Measurements from ENCODE around the gene TAOK1.
"Not testable (repeated sequence)": the region's sequence is repeated elsewhere in the genome, so short reads cannot be mapped to it uniquely, and the experiment has no call there.

Gene TAOK1

DNA sequence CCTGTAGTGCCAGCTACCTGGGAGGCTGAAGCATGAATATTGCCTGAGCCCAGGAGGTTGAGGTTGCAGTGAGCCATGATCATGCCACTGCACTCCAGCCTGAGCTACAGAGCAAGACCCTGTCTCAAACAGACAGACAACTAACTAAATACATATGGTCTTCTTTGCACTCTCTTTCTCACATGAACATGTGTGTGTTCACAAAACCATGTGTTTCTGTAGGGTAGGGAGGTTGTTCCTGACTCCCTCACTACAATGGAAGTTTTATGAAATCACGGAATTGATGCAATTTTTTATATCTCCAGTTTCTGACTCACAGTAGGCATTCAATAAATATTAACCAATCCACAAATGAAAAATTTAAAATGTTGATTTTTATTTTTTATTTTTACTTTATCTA, 128.2 kb downstream of the TAOK1 start:
- Mint-ChIP-seq H3K9me3 (ENCODE audit: low read depth) (no peaks in the 10 kb centered on the region), H3K27me3 (no peaks in the 10 kb centered on the region), H3K4me1 (ENCODE audit: low read depth) (no peaks in the 10 kb centered on the region), H3K27ac (no peak overlapping the region), H3K4me3 (no peak overlapping the region), H3K36me3 (peaks cover 6% of the 10 kb centered on the region)

DNA sequence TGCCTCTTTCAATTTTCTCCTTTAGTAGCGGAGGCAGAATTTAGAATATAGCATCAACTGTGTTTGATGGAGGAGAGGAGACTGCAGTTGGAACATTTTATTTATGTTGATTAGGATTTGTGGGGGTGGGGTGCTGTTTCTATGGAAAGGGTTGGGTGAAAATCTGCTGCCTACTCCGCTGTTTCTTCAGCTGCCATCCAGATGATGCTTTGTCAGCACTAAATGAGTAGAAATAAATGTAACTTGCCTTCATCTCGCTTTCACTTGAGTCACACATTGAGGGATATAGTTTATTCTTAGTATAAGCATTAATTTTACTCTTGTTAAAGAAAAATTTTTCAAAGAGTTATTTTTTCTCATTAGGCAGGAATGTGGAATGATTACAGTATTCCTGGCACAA, 134.5 kb downstream of the TAOK1 start:
- Mint-ChIP-seq H3K9me3 (ENCODE audit: low read depth) (no peaks in the 10 kb centered on the region), H3K27me3 (no peaks in the 10 kb centered on the region), H3K4me3 (no peak overlapping the region), H3K36me3 (peaks cover 3% of the 10 kb centered on the region), H3K27ac (no peak overlapping the region), H3K4me1 (ENCODE audit: low read depth) (no peaks in the 10 kb centered on the region)

DNA sequence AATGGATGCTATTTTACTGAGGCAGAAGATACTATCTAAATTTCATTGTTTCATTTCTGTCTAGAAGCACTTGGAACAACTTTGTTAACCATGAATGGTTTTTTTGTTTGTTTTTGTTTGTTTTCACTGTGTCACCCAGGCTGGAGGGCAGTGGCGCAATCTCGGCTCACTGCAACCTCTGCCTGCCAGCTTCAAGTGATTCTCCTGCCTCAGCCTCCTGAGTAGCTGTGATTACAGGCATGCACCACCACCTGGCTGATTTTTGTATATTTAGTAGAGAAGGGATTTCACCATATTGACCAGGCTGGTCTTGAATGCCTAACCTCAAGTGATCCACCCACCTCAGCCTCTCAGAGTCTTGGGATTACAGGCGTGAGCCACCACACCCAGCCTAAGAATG, 136.2 kb downstream of the TAOK1 start:
- no peaks in the 10 kb centered on the region for H3K4me1 Mint-ChIP-seq (ENCODE audit: low read depth)
- no peaks in the 10 kb centered on the region for H3K9me3 Mint-ChIP-seq (ENCODE audit: low read depth)
- H3K4me3 Mint-ChIP-seq = no peak overlapping the region
- H3K27ac Mint-ChIP-seq = no peak overlapping the region
- peaks cover 3% of the 10 kb centered on the region for H3K36me3 Mint-ChIP-seq
- no peaks in the 10 kb centered on the region for H3K27me3 Mint-ChIP-seq

DNA sequence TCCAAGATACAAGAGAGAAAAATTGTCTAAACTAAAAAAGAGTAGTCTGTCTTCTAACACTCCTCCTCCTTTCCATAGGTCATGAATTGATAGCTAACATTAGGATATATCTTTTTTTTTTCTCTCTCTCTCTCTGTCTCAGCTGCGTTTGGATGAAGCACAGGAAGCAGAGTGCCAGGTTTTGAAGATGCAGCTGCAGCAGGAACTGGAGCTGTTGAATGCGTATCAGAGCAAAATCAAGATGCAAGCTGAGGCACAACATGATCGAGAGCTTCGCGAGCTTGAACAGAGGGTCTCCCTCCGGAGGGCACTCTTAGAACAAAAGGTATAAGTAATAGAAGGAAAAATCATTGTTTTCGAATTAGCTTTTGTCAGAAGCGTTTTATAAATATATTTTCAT, 143.8 kb downstream of the TAOK1 start:
- no peaks in the 10 kb centered on the region for H3K4me1 Mint-ChIP-seq (ENCODE audit: low read depth)
- no peaks in the 10 kb centered on the region for H3K9me3 Mint-ChIP-seq (ENCODE audit: low read depth)
- H3K36me3 Mint-ChIP-seq = peaks cover 6% of the 10 kb centered on the region
- H3K27ac Mint-ChIP-seq = no peak overlapping the region
- H3K4me3 Mint-ChIP-seq = no peak overlapping the region
- no peaks in the 10 kb centered on the region for H3K27me3 Mint-ChIP-seq

DNA sequence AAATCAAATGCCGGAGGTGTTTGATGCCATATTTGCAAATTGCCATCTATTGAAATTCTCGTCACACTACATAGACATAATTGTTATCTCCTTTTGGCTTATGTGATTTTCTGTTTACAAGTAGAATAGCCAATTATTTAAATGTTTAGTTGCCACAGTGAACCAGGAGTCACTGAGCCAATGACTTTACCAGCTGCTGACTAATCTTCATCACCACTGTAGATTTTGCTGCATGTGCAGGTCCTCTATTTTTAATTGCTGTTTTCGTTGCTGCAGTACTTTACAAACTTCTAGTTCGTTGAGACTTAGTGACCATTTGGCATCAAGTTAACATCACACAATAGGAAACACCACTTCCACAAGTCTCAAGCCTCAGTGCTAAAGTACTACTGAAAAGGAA, 153.9 kb downstream of the TAOK1 start:
- Mint-ChIP-seq H3K9me3 (ENCODE audit: low read depth) (no peaks in the 10 kb centered on the region), H3K4me1 (ENCODE audit: low read depth) (peaks cover 1% of the 10 kb centered on the region), H3K27me3 (no peaks in the 10 kb centered on the region), H3K36me3 (peaks cover 6% of the 10 kb centered on the region), H3K27ac (no peak overlapping the region), H3K4me3 (no peak overlapping the region)

DNA sequence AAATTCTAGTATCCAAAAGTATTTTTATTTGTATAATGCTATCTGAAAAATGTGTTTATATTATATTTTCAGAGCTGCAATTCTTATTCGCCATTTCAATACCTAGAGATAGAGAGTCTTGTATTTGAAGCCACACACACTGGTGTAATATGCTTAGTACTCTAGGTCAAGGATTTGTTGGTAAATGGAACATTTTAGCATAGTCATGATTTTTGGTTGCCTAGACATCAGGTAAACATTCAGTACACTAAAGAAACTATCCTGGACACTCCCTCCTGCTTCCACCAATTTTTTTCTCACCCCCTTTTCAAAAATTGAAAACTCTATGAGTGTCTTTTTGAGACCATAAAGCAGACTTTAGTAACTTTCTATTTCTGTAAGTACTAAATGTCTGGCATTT, 155.9 kb downstream of the TAOK1 start:
- Mint-ChIP-seq H3K4me3 (no peak overlapping the region), H3K4me1 (ENCODE audit: low read depth) (peaks cover 1% of the 10 kb centered on the region), H3K27ac (no peak overlapping the region), H3K36me3 (peaks cover 4% of the 10 kb centered on the region), H3K27me3 (no peaks in the 10 kb centered on the region), H3K9me3 (ENCODE audit: low read depth) (no peaks in the 10 kb centered on the region)

DNA sequence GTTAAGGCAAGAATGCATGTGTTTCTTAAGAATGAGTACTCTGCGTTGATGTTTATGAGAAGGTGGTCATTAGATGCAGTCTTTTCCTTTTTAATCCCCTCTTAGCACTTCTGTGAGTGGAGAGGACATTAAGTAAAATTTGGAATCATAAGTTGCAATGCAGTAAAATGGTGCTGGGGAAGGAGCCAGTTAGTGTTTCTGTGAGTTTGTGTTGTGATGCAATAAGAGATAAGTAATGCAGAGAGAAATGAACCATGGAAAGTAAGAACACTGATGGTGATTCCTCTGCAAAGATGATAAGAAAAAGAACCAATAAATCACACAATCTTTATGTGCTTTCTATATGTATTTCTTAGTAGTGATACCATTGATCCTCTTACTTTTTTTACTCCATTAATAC, 156.7 kb downstream of the TAOK1 start:
- Mint-ChIP-seq H3K4me1 (ENCODE audit: low read depth) (peaks cover 1% of the 10 kb centered on the region), H3K4me3 (no peak overlapping the region), H3K27me3 (no peaks in the 10 kb centered on the region), H3K36me3 (peaks cover 4% of the 10 kb centered on the region), H3K27ac (no peak overlapping the region), H3K9me3 (ENCODE audit: low read depth) (no peaks in the 10 kb centered on the region)

DNA sequence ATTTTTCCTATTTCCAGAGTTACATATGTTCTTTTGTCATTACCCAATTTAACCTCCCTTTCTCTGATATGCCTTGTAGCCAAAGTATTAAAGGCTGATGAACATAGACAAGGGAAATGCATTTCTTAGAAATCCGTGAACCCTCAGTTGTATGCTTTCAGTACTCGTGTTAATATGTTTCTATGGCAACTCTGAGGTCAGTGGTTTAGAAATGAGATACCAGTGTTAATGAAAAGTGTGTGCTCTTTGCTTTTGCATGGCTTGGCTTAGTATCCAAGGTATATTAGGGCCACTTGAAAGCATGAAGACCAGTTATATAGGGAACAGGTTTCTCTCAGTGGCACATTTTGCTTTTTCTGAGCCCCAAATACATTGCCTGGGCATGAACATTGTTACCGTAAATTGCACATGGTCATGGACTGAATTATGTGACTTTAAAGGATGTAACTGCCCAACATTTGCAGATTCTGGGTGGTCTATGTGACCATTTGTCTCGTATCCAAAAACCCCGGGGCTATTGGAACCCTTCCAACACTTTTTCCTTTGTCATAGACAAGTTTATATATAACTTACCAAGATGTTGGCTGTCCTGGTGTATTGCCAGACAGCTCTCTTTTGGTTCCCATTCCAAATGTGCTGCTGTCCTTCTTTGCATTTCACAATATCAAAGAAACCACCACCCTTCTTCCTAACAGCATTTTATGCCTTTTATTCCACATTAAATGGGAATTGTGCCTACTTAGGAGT, 159.2 kb downstream of the TAOK1 start:
- peaks cover 2% of the 10 kb centered on the region for H3K36me3 Mint-ChIP-seq
- H3K4me3 Mint-ChIP-seq = no peak overlapping the region
- no peaks in the 10 kb centered on the region for H3K27me3 Mint-ChIP-seq
- no peaks in the 10 kb centered on the region for H3K9me3 Mint-ChIP-seq (ENCODE audit: low read depth)
- H3K27ac Mint-ChIP-seq = no peak overlapping the region
- H3K4me1 Mint-ChIP-seq (ENCODE audit: low read depth) = peaks cover 1% of the 10 kb centered on the region

DNA sequence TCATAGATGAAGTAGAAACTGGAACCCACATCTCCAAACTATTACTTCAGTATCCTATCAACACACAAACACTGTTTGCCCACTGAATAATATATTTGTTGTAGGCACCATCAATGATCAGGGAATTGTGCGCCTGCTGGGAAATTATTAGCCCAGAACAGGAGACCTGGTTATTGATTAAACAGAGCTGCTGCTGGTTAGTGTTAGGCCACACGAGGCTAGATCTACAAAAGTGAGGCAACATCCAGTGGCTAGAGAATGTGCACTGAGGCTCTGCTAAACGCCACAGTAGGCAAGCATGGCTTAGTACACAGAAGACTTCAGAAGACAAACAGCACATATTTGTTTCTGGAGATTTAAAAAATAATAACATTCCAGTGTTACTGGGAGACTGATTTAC, 165.7 kb downstream of the TAOK1 start:
- H3K27me3 Mint-ChIP-seq = no peaks in the 10 kb centered on the region
- no peak overlapping the region for H3K27ac Mint-ChIP-seq
- no peaks in the 10 kb centered on the region for H3K36me3 Mint-ChIP-seq
- no peaks in the 10 kb centered on the region for H3K9me3 Mint-ChIP-seq (ENCODE audit: low read depth)
- H3K4me3 Mint-ChIP-seq = no peak overlapping the region
- H3K4me1 Mint-ChIP-seq (ENCODE audit: low read depth) = peaks cover 4% of the 10 kb centered on the region

DNA sequence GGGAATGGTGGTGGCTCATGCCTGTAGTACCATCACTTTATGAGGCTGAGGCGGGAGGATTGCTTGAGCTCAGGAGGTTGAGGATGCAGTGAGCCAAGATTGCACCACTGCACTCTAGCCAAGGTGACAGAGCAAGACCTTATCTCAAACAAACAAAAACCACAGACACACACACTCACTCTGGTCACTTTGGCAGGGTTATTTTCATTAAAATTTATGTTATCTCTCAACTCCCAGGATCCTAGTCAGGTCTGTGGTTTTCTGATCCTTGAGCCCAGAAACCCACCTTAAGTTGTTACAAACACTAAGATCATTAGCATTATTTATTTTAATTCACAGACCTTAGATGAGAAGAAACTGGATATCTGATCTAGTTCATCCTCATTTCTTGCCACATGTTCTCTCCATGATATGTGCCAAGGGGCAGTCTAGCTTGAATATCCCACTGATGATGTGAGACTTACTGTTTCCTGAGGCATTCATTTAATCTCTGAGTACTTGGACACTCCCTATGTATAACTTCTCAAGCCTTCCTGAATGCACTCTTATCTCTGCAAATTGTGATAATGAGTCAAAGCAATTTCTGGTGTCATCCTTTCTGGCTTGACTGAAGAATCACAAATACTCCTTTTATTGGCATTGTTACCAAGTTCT, 167.0 kb downstream of the TAOK1 start:
- Mint-ChIP-seq H3K9me3 (ENCODE audit: low read depth) (no peaks in the 10 kb centered on the region), H3K36me3 (no peaks in the 10 kb centered on the region), H3K27me3 (no peaks in the 10 kb centered on the region), H3K4me1 (ENCODE audit: low read depth) (peaks cover 4% of the 10 kb centered on the region), H3K4me3 (no peak overlapping the region), H3K27ac (no peak overlapping the region)

DNA sequence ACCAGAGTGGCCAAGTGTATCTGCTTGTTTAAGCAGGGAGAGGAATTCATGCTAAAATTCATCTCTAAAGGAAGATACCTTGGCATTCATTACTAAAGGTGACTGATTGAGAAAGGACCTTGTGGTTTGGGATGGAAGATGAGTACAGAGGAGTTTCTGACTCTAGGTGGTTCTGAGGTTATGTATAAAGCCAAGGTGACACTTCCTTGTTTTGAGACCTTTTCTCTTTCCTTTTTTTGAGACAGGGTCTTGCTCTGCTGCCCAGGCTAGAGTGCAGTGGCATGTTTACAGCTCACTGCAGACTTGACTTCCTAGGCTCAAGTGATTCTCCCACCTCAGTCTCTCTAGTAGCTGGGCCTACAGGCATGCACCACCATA, 167.6 kb downstream of the TAOK1 start:
- no peak overlapping the region for H3K4me3 Mint-ChIP-seq
- H3K36me3 Mint-ChIP-seq = no peaks in the 10 kb centered on the region
- H3K27ac Mint-ChIP-seq = no peak overlapping the region
- H3K4me1 Mint-ChIP-seq (ENCODE audit: low read depth) = peaks cover 4% of the 10 kb centered on the region
- no peaks in the 10 kb centered on the region for H3K9me3 Mint-ChIP-seq (ENCODE audit: low read depth)
- H3K27me3 Mint-ChIP-seq = no peaks in the 10 kb centered on the region

DNA sequence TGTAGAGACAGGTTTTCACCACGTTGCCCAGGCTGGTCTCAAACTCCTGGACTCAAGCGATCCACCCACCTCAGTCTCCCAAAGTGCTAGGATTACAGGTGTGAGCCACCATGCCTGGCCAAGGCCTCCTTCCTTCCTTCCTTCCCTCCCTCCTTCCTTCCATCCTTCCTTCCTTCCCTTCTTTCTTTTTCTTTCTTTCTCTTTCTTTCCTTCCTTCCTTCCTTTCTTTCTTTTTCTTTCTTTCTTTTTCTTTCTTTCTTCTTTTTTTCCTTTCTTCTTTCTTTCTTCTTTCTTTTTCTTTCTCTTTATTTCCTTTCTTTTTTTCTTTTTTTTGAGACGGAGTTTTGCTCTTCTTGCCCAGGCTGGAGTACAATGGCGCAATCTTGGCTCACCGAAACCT, 168.0 kb downstream of the TAOK1 start:
- not testable (repeated sequence) for H3K27ac Mint-ChIP-seq; H3K9me3 Mint-ChIP-seq (ENCODE audit: low read depth); H3K36me3 Mint-ChIP-seq; H3K27me3 Mint-ChIP-seq; H3K4me1 Mint-ChIP-seq (ENCODE audit: low read depth); H3K4me3 Mint-ChIP-seq

DNA sequence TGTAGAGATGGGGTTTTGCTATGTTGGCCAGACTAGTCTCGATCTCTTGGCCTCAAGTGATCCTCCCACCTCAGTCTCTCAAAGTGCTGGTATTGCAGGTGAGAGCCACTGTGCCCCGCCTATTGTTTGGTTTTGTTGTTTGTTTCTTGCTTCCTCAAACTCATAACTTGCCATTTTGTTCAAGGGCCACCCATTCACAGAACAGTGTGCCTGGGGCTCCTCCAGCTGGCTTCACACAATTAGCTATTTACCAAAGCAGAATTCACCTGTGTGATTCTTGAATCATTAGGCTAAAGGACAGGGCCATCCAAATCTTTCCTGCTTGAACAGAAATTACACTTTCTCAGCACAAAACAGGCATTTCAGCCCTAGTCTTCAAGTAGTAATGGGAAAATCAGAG, 169.5 kb downstream of the TAOK1 start:
- no peak overlapping the region for H3K27ac Mint-ChIP-seq
- H3K27me3 Mint-ChIP-seq = no peaks in the 10 kb centered on the region

DNA sequence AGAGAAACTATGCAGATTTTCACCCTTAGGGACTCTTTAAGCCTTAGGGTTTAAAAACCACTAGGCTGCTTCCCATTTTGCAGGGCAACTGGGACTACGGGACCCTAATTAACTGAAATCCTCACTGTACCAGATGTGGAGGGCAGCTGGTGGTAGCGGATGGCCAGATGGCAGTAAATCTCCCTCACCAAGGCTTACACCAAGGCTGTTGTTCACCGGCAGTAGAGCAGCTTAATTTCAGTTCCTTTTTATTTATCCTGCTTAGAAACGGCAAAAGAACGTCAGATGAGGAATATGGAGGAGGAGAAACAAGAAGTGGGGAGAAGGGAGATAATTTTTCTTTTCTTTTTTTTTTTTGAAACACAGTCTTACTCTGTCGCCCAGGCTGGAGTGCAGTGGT, 170.2 kb downstream of the TAOK1 start:
- Mint-ChIP-seq H3K27me3 (no peaks in the 10 kb centered on the region), H3K36me3 (peaks cover 3% of the 10 kb centered on the region), H3K4me1 (ENCODE audit: low read depth) (peaks cover 9% of the 10 kb centered on the region), H3K27ac (no peak overlapping the region), H3K4me3 (no peak overlapping the region), H3K9me3 (ENCODE audit: low read depth) (no peaks in the 10 kb centered on the region)

More for the DNA sequence above, 169.5 kb downstream of the TAOK1 start:
- Mint-ChIP-seq H3K4me1 (ENCODE audit: low read depth) (peaks cover 9% of the 10 kb centered on the region), H3K9me3 (ENCODE audit: low read depth) (no peaks in the 10 kb centered on the region), H3K36me3 (peaks cover 3% of the 10 kb centered on the region), H3K4me3 (no peak overlapping the region)

DNA sequence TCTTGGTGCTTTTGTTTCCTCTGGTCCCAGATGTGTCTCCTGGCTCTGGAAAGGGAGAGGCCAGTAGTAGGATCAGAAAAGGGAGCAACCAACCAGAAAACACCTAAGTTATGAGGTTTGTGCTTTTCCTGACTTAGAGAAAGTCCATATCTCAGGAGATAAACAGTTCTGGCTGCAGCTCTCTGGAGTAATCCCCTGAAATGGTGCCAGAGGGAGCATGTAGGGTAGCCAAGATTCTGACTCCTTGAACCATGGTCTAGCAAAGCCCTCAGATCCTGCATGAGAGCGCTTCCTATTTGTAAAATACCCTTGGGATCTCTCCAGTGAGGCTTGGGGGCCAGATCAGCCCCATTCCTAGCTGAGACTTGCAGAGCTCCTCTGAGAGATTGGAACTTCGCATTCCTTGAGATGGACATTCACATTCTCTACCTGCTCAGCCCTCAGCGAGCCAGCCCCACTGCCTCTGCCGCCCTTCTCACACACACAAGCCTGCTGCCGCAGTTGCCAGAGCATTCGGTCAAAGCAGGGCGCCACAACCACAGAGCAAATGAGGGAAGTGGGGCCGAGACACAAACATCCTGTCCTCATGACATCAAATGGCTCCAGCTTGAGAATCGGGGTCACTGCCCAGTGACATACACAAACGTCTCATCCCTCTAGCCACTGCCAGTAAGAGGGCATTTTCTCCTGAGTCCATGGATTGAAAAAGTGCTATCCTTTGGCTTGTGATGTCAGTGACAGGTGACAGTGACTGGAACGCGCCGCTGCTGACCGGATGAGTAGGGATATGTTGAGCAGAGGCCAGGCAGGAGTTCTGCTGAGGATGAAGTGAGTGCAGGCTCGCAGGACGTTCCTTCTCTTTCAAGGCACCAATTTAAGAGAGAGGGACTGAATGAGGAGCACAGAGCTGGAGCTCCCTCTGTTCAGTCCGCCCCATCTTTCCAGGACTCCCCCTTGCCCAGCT, 171.7 kb downstream of the TAOK1 start:
- peaks cover 15% of the 10 kb centered on the region for H3K4me1 Mint-ChIP-seq (ENCODE audit: low read depth)

More for the DNA sequence above, 171.7 kb downstream of the TAOK1 start:
- no peaks in the 10 kb centered on the region for H3K9me3 Mint-ChIP-seq (ENCODE audit: low read depth)
- H3K27me3 Mint-ChIP-seq = no peaks in the 10 kb centered on the region
- no peak overlapping the region for H3K27ac Mint-ChIP-seq
- peaks cover 3% of the 10 kb centered on the region for H3K36me3 Mint-ChIP-seq
- H3K4me3 Mint-ChIP-seq = no peak overlapping the region

All from activated naive CD8-positive, alpha-beta T cell (primary cell).